HTERT RPE-1 (cell line): ENCODE measurements around the gene ZBTB7C.

ENCODE experiments used
- in situ Hi-C: fragments of 300-500 bp; cut with MboI; formaldehyde crosslinking; loops from 4 replicates; pipeline ENCODE4 v1.14.3; 2020; ENCODE audit warnings: low sequenced_read_pairs

Gene ZBTB7C

DNA sequence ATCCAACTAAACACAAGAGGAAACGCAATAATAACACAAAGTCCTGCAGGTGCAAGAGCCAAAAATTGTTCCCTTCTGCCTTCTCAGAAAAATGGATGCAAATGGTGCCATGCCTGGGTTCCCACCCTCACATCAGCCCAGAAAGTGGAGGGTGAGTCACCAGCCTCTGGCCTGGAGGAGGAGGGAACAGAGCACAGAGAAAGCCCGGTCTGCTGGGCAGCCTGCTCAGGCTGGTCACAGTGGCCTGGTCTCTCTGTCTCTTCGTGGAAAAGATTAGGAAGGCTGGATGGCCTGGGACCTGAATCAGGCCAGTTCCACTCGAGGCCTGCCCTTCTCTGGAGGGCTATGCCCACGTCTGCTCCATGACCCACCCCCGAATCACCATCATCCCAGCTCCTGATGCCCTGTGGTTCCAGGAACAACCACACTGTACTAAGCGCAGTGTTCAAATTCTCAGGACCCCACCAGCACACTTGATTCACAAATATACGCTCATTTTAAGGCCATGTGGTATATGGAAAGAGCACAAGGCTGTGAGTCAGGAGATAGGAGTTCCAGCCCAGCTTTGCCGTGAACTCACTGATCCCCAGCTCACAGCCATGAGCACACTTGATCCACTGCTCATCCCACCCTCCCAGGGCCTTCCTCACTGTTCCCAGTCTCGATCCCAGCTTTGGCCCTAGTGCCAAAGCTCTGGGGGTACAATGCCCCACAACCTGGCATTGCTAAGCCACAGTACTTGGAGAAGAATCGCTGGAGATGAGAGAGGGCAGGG lies 82.1 kb downstream of the ZBTB7C start:
- in situ Hi-C loops: no loop called here

DNA sequence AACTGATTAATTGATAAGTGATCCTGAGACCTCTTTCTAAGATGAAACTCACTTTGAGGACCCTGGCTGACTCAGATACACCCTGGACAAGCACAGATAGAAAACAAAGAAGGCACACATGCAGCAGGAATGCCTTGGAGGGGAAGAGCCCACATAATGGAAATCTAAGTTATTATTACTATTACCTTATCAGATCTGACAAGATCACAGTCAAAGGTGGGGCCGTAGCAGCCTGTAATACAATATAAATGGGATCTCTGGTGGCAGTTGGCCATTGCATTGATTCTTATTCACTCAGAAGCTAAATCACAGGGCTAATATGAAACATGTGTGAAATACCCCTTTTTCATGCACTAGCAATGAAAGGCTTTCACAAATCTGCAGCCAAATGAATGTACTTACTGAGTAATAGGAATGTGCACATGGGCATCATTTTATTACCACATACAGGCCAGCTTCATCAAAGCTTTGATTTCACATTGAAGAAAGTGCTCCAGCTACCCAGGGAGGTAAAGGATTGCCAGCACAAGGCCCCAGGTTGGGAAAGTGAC lies 84.0 kb downstream of the ZBTB7C start:
- in situ Hi-C loops: no loop called here

DNA sequence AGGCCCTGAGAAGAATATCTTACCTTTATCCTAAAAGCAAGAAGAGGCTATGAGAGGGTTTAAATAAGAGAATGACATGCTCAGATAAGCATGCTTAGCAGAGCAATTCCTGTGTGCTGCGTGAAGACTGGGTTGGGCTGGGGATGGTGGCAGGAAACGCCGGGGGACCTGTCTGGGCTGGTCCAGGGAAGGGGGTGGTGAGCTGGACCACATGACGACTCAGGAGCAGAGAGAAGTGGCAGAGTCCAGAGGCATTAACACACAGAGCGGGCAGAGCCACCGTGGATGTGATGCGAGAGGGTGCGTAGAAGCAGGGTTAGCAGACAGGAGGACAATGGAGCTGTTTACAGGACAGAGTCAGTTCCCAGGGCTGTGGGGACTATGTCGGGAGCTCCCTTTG lies 84.5 kb downstream of the ZBTB7C start:
- in situ Hi-C loops: no loop called here

DNA sequence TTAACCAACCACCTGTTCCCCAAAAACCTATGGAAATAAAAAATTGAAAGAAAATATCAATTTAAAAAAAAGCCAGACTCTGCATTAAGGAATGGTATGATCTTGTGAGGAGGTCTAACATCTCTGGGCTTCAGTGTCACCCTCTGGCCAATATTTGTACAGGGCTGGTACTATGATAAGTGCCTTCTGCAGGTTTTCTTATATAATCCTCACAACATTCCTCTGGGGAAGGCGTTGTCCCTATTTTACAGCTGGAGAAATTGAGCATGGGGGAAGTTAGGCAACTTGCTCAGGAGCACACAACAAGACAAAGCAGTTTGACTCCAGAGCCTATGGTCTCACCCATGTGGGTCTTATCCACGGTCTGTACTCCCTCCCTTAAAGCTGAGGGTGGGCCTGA lies 86.0 kb downstream of the ZBTB7C start:
- in situ Hi-C loops: no loop called here

DNA sequence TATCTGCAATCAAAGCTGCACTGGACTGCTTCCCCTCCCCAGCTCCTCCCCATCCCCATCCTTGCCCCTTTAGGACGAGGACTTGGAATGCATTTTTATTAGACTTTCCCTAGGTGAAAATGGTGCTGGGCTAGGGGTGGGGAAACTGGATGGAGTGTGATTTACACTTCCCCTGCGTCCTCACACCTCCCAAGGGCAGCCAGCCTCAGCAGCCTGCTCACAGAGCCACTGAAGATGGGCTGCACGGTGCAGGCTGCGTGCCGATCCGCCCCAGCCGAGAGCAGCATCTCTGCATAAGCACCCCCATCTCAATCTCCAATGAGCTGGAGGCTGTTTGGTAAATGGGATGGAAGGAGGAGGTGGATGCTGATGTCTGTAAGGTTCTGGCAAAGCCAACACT lies 87.6 kb downstream of the ZBTB7C start:
- in situ Hi-C loops: no loop called here

DNA sequence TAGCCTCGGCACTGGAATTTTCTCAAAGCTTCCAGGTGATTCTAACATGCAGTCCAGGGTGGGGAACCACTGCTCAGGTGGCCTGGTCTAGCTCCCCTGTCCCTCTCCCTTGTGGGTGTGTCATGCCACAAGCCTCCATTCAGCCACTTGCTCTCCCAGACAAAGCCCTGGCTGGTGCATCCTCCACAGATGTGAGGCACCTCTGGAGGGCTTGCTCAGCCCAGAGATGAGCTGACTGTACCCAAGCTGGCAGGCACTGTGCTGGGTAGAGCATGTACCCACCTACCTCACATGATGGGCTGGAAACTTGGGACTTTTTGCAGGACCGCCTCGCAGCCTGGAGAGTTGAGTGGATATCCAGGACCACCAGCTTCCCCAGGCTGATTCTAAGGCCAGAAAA lies 88.1 kb downstream of the ZBTB7C start:
- in situ Hi-C loops: no loop called here

DNA sequence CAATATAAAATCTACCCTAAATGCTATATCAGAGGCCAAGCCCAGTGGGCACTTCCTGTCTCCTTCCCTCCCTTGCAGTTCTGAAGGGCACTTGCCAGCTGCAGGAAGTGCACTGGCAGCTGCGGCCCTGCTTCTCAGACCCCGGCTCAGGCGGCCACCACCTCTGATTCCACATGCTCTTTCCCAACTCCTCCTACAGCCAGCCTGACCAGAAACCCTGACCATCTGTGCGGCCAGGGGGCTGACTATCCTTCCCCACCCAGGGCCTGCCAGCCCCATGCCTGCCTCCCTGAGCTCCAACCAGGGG lies 88.6 kb downstream of the ZBTB7C start:
- in situ Hi-C loops: no loop called here

DNA sequence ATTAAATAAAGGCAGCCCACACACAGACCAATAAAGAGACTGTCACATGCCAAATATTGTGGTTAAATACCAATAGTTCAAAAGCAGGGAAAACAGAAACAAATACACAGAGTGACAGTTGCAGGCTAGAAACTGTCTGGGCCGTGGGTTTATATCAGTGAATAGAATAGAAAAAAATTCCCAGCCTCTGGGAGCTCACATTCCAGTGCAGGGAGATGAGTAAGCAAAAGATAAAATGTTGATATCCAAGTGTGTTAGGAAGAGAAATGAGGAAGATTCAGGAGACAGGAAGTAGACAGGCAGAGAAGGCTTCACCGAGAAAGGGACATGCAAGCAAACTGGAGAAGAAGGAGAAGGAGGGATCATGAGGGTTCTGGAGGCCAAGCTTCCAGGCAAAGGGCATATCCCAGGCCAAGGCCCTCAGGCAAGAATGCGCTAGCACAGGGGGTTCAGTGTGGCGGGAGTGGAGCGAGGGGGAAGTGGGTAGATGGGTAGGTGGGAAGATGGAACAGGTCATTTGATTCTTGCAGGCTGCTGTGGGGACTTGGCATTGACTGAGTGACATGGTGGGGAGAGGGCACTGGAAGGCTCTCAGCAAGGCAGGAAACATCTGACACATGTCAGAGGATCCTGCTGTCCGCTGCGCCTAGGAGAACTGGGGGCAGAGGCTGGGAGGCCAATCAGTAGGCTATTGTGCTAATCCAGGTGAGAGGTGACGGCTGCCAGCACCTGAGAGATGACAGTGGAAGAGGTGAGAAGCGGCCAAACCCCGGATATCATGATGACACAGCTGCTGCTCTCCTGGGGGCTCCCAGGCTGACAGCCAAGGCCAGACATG lies 89.2 kb downstream of the ZBTB7C start:
- in situ Hi-C loops: no loop called here

DNA sequence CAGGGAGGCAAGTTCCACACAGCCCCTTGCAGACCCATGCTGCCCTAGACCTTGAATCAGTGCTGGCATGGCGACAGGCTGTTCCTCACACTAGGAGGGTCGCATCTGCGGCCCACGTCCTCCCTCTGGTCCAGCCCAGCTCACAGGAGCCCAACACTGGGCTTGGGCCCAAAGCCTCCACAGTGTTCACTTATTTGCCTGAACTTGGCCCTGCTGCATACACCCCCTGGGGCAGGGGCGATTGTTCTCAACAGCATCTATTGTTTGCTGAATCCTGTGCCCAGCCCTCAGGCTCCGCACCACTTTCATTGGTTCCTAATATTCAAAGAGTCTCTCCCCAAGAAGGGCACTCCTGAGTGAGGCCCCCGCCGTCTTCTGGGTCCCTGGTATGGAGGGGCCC lies 90.7 kb downstream of the ZBTB7C start:
- in situ Hi-C loops: no loop called here

DNA sequence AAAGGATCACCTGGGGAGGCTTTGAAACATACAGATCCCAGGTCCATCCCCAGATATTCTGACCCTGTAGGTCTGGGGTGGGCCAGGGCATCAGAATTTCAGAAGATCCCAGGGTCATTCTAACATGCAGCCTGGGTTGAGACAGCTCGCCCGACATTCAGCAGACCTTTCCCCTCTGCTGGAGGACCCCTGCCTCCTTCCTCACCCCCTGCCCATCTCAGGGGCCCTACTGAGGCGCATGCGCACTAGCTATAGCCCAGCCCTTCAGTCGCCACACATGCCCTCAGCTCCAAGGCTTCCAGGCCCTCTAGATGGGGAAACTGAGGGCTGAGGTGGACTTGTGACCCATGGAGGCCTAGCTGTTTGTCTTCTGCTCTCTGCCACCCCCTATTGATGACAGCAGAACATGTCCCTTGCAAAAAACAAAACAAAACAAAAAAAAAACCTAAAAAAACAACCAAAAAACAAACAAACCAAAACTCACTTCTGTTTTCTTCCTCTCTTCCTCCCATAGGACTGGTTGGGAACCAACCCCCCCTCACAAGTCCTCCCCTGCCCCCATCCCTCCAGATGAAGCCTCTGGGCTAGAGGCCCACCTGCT lies 91.3 kb downstream of the ZBTB7C start:
- in situ Hi-C loops: no loop called here

DNA sequence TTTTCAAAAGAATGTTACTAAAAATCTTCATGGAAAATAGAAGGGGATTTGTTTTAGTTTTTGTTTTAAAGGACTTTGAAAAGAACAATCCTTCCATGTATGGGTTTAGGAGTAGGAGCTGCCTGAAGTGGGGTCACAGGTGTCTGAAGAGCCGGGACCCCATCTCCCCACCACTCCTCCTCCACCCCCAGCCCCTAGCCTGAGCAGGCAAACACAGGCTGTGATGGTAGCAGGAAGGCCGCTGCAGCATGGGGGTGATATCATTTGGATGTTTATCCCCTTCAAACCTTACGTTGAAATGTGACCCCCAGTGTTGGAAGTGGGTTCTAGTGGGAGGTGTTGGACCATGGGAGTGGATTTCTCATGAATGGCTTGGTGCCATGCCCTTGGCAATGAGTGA lies 93.0 kb downstream of the ZBTB7C start:
- in situ Hi-C loops: no loop called here

DNA sequence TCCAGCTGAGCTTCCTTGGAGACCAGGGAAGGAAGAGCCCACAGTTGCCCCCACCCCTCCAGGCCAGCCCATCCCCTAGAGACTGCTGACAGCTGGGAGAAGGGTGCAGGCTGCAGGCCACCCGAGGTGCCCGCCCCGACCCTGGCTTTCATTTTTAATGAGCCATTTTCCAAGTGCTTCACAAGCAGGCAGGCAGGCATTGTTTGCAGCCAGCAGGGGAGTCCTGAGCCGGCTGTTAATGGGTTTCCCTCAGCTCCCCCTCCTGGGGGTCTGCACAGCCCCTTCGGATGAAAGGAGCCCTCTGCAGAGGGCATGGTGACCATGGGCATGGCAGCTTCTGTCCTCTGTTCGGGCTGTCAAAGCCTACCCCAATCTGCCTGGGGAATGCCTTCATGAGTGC lies 94.5 kb downstream of the ZBTB7C start:
- in situ Hi-C loops: no loop called here

DNA sequence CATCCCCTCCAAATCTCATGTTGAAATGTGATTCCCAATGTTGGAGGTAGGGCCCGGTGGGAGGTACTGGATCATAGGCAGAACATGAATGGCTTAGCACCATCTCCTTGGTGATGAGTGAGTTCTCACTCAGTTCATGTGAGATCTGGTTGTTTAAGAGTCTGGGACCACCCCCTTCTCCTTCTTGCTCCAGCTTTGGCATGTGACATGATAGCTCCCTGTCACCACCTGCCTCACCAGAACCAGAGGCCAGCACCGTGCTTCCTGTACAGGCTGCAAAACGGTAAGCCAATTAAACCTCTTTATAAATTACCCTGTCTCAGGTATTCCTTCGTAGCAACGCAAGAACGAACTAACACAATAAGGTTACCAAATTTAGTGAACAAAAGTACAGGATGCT lies 95.4 kb downstream of the ZBTB7C start:
- in situ Hi-C loops: no loop called here

DNA sequence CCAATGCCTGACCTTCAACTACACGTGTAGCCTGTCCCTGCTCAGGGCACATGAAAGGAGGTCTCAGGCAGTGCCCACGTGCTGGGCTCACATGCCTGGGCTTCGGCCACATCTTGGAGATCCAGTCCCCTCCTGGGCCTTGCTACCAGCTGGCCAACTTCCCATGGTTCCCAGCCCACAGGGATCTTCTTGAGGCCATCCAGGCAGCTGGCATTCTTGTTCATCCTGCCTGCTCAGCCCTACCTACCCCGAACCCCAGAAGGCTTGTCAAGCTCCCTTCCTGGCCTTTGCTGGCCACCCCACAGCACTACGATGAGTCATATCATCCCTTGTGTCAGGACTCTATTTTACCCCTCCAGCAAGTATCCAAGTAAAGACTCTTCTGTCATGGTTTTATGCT lies 97.1 kb downstream of the ZBTB7C start:
- in situ Hi-C loops: no loop called here

DNA sequence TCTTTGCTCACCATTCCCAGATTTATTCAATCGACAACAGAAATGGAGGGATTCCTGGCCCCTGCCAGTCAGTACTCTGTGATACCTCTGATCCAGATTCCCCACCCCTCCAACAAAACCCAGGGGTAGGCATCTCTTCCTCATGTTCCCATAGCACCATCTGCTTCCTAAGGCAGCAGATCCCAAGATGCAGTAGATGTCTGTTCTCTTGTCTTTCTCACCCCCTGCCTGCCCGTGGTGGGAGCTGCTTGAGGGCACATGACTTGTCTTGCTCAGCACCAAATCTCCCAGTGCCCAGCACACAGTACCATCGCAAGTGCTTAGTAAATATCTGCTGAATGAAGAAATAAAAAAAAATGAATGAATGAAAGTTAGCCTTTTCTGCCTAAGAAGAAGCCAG lies 98.2 kb downstream of the ZBTB7C start:
- in situ Hi-C loops: no loop called here

DNA sequence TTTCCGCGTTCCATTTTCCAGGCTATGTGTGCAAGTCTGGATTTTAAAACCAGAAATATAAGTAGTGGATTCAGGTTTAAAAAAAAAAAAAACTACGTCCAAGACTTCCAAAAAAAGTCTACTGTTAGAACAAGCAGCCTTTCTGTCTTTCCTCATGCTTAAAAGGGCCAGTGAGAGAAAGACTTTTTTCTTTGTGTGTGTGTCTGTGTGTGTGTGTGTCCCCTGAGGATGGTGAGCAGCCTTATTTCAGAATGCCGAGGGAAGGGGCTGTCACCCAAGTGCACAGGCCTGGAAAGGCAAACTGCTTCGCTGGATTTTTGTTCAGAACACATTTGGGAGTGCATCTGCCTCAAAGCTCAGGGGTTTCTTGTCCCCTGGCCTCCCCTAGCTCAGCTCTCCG lies 98.8 kb downstream of the ZBTB7C start:
- in situ Hi-C loops: no loop called here

DNA sequence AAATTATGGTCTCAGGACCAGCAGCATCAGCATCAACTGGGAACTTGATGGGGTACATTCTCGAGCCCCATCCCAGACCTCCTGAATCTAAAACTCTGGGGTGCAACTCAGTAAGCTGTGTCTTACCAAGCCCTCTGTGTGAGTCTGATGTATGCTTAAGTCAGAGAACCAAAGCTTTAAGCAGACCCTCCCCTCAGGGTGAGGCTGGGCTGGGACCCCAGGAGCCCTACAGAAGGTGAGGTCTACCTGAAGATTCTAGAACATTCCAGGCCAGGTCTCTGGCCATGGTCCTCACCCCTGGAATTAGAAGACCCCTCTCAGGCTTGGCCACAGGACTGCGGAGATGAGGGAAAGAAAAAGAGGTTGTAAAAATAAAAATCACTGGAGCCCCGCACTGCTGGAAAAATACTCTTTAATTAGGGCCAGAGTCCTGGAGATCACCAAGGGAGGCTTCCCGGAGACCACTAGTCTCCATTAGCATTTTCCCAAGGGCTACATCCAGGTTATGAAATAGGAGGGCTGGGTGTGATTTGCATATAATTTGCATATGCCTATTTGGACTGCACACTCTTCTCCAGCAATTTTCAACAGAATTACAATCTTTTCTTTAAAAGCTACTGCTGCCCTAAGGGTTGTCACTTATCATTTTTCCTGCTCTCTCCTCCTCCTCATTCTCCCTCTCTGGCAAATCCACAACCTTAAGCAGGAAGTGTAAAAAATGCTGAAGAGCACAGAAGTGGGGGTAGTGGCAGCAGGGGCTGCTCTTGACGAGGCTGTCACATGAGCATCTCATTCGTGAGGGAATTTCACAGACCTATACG lies 100.2 kb downstream of the ZBTB7C start:
- in situ Hi-C loops: no loop called here

DNA sequence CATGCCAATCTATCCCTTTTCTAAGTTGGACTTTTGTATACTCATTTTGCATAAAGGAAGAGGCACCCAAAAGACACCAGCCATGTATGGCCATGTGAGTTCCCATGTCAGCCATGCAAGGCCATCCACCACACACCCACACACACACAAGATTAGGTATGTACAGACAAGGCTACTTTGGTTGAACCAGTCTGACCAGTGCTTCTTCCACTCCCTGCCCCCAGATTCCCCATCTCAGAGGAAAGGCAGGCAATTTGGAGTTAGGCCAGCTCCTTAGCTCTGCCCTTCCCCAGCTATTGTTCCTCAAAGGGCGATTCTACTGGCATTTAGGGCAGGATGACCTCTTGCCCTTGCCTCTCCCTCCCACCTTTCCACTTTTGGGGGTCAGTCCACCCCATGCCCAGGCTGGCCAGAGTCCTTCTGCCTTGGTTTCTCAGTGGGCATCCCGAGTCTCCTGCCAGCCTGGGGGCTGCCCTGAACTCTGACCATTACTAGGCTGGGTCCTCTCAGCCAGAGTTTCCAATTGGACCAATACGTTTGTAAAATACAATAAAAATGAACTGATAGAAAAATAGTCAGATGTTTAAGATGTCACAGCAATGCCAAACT lies 101.1 kb downstream of the ZBTB7C start:
- in situ Hi-C loops: no loop called here

DNA sequence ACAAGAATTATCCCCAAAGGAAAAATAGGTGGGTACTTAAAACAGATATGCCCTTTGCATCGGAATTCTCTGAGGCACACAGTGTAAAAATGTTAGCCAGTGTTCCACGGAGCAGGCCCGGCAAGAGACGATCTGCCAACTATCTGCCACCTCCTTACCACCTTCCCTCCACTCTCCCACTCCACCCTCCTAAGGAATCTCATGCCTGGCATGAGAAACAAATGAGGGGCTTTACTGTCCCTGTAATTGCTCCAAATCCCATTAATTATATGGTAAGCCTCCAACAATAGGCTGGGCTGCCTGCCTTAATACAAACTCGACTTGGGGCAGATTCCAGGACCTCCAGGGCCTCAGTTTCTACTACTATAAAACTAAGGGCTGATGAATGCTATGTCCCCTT lies 102.3 kb downstream of the ZBTB7C start:
- in situ Hi-C loops: no loop called here

DNA sequence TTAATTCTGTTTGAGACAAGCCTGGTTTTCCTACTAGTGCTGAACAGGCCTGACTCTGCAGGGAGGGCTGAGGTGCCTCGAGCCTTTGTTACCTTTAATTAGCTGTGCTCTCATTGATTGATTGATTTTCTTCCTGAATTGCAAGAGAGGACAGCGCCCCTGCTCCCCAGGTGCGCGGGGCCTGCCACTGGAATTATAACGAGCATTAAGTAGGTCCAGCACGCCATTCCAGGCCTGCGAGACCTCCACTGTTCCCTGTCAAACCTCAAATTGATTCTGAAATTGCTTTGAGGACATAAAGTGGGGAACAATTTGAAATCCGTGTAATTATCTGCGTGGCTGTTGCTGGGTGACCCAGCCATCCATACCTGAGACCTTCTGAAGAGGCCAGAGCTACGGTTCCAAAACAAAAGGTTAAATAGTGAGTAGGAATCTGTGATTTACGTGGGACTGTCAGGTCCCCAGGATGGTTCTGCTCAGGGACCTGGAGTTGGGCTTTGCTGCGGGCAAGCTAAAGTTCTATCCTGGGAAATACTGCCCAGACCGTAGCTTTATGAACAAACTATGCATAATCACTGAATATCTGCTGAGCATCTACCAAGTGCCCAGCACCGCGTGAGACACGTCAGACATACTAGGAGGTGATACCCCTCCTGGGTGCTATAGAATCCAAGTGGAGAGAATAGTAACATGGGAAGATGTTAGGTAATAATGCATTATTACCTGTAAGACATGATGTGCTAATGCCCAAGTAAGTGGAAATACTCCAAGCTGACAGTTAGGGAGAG lies 104.1 kb downstream of the ZBTB7C start:
- in situ Hi-C loops: no loop called here
